ENCODE measurements around the gene SLCO1A2.

- TF ChIP-seq CTCF (conservative IDR thresholded peaks at IDR 0.05; ENCODE audit: low read depth in 2 of 2) (no peak), EZH2 (IDR thresholded peaks at IDR 0.05; ENCODE audit: low read depth, unreplicated experiment) (no peak), STAT1 (IDR thresholded peaks at IDR 0.05; ENCODE audit: unreplicated experiment) (no peak), POLR2AphosphoS5 (IDR thresholded peaks at IDR 0.05; ENCODE audit: low read depth) (no peak), CREB1 (CRISPR knock-in tag; IDR thresholded peaks at IDR 0.05; ENCODE audit: low read depth) (no peak)
- TF ChIP-seq, protein P1, sequence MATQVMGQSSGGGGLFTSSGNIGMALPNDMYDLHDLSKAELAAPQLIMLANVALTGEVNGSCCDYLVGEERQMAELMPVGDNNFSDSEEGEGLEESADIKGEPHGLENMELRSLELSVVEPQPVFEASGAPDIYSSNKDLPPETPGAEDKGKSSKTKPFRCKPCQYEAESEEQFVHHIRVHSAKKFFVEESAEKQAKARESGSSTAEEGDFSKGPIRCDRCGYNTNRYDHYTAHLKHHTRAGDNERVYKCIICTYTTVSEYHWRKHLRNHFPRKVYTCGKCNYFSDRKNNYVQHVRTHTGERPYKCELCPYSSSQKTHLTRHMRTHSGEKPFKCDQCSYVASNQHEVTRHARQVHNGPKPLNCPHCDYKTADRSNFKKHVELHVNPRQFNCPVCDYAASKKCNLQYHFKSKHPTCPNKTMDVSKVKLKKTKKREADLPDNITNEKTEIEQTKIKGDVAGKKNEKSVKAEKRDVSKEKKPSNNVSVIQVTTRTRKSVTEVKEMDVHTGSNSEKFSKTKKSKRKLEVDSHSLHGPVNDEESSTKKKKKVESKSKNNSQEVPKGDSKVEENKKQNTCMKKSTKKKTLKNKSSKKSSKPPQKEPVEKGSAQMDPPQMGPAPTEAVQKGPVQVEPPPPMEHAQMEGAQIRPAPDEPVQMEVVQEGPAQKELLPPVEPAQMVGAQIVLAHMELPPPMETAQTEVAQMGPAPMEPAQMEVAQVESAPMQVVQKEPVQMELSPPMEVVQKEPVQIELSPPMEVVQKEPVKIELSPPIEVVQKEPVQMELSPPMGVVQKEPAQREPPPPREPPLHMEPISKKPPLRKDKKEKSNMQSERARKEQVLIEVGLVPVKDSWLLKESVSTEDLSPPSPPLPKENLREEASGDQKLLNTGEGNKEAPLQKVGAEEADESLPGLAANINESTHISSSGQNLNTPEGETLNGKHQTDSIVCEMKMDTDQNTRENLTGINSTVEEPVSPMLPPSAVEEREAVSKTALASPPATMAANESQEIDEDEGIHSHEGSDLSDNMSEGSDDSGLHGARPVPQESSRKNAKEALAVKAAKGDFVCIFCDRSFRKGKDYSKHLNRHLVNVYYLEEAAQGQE (IDR thresholded peaks at IDR 0.05; ENCODE audit: unreplicated experiment), result no peak
These were observed 10.2 kb downstream of the SLCO1A2 start for GRCh38 chr12:21324551-21324950.

Measured in GM23338 (cell line).